Right ventricle myocardium superior (tissue), 1 donor: ENCODE results near the gene SETD7. TPM values are rescaled to one million over a fixed set of nuclear protein-coding genes. Genes with fewer than 3 reads are reported as not detected.

ENCODE experiments used
- ATAC-seq: fragments of 200-7000 bp; cut with Tn5 transposase; one replicate; pipeline ENCODE4 v1.9.1; 2020; ENCODE audit warnings: mild to moderate bottlenecking; ENCODE audit not compliant: poor library complexity
- DNase-seq: peaks from one replicate; pipeline ENCODE4 v3.0.0-alpha.2; 2020
- intact Hi-C: fragments of 100-400 bp; cut with DNase I; formaldehyde crosslinking; loops from one replicate; pipeline ENCODE4 v1.11.2; 2022
- total RNA-seq: library from RNA; stranded (reverse); fragmentation: NEBNext Ultra II Directional; extraction: Animal tissue kit (Norgen Biotek cat#: 25700); gene quantifications from one replicate; pipeline ENCODE4 v1.2.1, GENCODE V29; 2021
- donor health status: DM: no; HTN: yes; CAD: no; lungs with severe emphysema.

Gene SETD7
- total RNA-seq, 1 donor from 2014 or later = 46.3 TPM

DNA sequence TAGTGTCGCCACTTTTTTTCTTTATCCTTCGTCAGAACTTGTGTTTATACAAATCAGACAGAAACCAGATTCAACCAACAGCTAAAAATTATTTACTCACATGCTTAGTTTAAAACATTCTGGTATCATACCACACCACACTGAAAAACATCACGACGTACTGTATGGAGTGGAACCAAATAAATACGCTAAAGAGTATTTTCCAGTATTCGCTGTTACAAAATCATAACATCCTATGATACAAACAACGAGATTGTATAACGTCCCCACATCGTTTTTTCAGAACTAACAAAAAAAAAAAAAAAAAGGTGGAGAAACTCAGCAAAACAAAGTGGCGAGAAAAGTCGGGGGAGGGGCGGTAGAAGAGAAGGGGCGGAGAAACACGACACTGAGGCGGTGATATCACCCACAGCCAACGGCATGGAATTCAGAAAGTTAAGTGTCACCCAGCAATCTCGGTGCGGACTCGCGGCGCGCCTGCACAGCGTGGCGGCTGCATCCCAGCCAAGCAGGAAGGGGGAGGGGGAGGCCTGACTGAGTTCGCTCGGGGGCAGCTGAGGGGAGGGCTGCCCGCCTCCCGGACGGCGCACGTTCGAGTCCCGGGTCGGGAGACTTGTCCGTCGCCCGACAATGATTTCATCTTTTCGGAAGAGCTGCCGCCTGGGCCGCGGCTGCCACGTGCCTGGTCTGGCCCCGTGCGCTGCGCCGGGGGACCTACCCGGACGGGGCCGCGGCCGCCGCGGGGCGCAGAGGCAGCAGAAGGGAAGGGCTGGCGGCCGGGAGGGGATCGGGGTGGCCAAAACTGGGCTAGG is 920 bp downstream of the SETD7 start:
- ATAC-seq = peak; percentile 79
- intact Hi-C loops = no loop called here
- DNase-seq = peak; percentile 93

DNA sequence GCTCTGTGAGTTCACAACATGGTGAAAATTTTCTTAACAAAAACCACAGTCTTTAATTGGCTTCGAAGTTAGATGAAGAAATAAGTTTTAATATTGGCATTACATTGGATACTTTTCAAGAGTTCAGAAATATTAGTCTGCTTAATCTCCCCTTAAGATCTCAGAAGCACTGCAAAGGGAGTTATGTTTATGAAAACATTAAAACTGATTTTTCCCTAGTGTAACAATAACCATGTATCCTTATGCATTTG is 1.5 kb downstream of the SETD7 start:
- no peak for ATAC-seq
- DNase-seq = no peak
- intact Hi-C loops = no loop called here

DNA sequence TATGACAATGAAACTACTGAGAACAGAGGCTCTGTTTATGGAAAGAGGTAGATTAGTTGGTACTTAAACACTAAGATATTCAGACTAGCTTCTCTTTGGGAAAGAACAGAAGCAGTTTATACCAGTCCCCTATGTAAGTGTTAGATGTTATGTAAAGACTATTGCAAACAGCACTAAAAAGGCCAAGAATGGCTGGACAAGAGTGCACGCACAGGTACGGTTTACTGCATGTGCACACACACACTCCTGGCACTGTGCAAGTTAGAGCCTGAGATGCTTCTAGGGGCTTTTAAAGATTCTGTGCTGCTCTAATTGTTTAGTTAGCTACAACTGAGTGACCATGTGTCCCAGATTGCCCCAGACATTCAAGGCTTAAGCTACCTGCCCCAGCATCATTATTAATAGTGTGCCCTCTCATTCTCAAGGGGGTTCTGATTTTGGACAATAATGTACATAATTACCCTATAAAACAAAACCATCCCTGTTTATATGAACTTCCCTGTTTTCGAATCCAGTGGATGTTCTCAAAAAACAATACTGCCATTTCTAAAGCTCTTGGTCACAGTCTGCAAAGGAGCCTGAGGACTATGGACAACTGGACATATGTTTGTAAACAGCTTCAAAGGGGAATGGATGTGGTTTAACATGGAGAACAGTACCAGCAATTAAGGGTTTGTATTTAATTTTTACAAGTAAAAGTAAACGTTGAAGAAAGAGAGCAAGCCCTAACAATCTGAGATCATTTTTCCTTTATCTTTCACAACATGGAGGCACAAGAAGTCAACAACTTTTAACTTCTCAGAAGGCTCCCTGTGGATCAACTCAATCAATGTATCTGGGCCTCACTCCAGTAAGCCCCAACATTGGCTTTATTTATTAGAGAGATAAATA is 2.0 kb downstream of the SETD7 start:
- DNase-seq (no peak), ATAC-seq (no peak)
- intact Hi-C loops = no loop called here

DNA sequence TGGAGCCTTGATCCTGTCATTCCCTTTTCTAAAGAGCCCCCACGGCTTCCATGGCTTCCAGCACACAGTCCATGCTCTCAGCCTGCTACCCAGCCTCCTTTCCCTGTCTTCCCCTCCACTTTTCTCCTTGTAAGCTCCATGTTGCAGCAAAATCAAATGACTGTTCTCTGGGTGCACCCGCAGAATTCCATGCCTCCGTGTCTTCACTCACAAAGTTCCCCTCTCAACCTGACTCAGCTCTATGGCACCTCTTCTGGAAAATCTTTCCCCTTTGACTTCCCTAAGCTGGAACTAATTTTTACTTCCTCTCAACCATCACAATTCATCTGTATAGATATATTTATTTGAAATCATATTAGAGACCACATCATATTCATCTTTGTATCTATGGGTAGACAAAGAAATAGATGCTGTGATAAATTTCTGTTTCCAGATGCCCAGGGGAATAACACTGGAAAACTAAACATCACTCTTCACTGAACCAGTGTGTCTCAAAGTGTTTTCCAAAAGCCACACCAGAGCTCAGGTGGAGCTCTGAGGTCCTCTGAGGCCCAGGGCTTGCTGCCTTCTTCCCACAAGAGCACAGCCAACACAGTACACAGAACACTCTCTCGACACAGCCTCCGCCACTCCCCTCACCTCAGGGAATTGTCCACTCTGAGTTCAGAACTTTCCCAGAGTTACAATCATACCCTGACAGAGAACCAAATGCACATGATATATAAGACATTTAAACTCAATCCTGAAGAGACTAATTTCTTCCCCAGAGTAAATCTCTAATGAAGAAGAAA is 3.3 kb downstream of the SETD7 start:
- ATAC-seq = no peak
- intact Hi-C loops = no loop called here

DNA sequence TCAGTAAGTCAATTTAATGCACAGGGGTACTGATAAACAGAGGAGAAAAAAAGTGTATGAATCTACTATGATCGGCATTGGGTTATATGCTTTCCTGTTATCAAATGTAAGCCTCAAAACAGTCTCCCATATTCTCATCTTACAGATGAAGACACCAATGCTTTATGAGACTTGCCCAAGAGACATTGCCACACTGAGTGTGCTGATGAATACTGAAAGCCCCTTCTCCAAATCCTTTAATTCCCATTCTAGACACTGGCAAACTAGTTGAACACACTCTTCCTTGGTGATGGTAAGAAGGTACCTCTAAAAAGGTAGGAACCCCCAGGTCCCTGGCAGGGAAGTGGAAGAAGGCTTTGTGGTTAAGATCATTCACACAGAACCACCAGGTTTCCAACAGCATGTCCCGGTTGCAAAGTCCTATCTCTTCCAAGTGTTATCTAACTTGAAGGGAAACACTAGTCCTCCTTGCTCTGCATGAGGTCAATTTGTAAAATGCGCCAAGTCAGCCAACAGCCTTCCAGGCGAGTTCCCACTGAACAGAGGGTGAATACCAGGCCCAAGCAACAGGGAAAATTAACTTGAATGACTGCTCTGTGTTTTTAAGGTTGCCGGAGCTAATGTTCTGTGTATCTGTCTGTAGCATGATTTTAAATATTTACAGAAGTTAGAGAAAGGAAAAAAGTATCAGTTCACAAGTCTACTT is 5.1 kb downstream of the SETD7 start:
- intact Hi-C loops = no loop called here
- ATAC-seq (peak; percentile 7), DNase-seq (no peak)

More for the DNA sequence above, 3.3 kb downstream of the SETD7 start:
- no peak for DNase-seq

DNA sequence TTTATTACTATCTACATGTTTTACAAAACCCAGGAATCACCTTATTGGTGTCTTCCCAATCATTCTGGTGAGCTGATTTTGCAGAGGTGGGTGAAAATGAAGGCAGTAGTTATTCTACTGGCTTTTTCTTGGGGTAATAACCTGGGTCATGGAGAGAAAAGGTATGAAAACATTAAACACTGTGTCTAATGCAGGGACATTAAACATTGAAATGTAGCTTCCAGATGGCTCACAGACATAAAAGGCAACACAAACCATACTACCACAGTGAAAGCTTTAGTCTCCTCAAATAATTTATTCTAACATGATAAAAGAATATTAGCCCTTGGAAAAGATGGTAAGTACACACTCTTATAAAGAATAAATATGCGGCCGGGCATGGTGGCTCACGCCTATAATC is 8.0 kb downstream of the SETD7 start:
- ATAC-seq (no peak), DNase-seq (no peak)
- intact Hi-C loops = no loop called here

DNA sequence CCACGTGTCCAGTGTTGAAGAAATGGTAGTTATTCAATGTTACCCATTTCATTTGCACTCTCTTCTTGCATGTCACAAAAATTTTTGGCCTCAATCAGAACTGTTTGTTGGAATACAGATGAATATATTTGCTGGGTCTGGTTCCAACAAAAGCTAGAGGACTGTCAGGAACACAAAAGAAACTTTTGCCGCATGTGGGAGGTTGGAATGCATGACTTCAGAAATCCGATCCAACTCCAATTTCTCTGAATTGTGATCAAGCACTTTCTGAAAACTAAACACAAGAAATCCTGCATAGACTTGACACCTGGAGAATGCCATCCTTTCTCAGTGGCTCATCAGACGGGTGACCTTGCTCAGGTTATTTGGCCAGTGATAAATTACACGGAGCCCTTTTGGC is 15.4 kb downstream of the SETD7 start:
- intact Hi-C loops = no loop called here
- no peak for ATAC-seq
- no peak for DNase-seq

DNA sequence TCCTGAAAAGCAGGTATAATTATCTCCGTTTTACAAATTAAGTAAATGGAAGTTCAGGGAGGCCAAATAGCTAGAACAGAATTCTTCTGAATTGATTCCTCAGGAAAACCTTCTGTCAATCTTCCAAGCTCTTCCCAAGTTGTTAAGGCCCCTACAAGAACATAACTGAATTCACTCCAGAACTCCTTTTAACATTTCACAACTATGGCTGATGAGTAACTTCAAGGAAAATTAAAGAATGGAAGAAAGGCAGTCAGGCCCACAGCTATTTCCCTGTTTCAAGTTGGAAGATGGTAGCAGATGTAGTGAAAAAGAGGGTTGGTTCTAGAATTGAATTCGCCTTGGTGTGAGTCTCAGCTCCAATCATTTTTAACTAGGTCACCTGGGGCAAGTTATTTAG is 15.9 kb downstream of the SETD7 start:
- DNase-seq (no peak), ATAC-seq (peak; percentile 10)
- intact Hi-C loops = no loop called here

DNA sequence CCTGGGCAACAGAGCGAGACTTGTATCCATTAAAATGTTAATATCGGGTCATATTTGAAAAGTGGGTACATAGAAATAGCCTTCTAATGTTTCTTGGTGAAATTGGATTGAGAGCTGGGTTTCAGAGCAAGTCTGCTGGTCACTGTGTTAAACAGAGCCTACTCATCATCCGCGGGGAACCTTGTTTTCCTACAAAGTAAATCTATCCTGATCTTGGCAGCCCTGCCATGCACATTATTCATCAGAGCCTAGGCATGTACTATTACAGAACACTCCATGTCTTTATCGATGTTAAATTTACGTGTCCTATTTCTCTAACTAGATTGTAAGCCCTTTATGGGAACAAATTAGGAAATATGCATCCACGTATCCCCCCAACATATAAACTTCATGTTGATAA is 18.7 kb downstream of the SETD7 start:
- intact Hi-C loops = no loop called here
- DNase-seq (no peak), ATAC-seq (no peak)

DNA sequence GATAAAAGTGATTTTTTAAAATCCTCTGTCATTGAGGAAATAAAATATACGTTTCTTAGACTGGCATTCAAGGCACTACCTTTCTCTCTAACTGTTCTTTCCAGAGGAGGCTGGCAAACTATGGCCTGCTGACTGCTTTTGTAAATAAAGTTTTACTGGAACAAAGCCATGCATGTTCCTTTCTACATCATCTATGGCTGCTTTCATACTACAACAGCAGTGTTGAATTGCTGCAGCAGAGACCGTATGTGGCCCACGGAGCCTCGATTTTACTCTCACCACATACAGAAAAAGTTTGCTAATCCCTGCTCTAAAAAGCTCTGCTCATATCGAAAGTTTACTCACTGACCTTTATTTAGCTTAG is 20.2 kb downstream of the SETD7 start:
- ATAC-seq (no peak), DNase-seq (no peak)
- intact Hi-C loops = no loop called here

DNA sequence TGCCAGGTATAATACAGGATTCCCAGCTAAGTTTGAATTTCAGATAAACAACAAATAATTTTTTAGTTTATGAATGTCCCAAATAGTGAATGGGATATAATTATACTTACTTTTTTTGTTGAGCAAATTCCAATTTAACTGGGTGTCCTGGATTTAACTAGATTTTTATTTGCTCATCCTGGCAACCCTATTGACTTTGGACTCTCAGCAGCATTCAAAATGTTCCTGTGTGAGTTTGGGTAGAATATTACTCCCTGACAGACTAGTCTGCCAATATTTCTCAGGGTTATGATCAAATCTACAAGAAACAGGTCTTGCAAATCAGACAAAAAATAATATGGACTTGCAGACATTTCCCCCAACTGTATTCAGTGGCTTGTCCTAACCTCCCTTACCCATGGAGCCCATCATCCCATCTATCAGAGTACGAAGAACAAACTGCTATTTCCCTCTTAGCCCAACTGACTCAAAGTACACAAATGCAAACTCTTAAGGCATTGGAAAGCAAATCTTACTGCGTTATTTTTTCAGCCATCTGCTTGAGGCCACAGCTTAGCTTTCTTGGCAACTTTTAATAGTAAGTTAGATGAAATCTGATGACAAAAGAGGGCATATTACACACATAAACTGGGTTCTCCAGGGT is 20.7 kb downstream of the SETD7 start:
- no peak for ATAC-seq
- intact Hi-C loops = no loop called here
- no peak for DNase-seq

DNA sequence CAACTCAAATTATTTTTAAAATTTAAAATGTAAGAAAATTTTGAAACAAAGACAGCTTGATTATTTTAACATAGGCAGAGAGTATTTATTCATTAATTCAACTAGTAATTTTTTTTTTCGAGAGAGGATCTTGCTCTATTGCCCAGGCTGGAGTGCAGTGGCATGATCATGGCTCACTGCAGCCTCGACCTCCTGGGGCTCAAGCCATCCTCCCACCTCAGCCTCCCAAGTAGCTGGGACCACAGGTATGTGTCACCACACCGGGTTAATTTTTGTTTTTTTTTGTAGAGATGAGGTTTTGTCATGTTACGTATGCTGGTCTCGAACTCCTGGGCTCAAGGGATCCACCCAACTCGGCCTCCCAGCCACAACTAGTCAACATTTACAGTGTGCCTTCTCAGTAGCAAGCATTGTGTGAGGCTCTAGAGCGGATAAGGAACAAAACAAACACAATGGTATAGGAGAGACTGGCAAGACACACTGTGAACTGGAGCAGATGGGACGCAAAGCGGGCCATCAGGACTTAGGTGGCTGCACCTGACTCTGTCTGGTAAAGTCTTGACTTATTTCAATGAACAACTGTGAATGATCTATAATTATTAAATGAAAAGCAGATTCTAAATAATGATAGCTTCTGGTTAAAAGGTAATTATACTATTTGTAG is 21.6 kb downstream of the SETD7 start:
- intact Hi-C loops = no loop called here
- ATAC-seq = no peak
- DNase-seq = no peak

DNA sequence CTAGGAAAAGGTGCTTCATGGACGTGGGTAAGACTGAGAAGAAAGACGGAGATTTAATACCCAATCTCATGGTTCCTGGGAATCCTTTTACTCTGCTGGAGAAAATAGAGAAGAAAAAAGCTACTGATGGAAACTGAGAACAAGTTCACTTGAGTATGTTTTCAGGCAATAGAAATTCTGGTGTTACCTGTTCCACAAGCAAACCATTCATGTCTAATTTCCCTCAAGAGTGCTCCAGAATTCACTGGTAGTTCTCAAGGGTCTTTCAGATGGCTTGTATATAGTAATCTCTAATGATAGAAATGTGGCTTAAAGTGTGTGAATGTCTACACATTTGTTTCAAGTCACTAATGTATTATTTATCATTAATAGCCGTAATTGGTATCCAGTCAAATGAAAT is 22.5 kb downstream of the SETD7 start:
- ATAC-seq = no peak
- intact Hi-C loops = no loop called here
- DNase-seq = no peak

DNA sequence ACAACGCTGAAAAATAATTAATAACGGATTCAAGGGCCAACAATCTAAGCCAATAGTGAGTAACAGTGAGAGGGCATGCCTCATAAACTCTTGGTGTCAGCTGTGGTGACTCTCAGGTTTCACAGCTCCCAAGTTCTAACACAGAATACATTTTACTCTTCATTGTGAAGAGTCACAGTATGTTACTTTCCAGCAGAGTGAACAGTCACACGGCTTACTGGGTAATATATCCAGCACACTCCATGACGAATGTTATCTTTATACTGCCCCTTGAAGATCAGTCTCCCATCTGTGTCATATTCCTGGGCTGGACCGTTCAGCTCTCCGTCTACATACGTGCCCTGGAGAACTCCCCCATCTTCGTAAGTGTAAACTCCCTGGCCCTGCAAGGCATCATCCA is 23.1 kb downstream of the SETD7 start:
- DNase-seq (no peak), ATAC-seq (no peak)
- intact Hi-C loops = no loop called here

DNA sequence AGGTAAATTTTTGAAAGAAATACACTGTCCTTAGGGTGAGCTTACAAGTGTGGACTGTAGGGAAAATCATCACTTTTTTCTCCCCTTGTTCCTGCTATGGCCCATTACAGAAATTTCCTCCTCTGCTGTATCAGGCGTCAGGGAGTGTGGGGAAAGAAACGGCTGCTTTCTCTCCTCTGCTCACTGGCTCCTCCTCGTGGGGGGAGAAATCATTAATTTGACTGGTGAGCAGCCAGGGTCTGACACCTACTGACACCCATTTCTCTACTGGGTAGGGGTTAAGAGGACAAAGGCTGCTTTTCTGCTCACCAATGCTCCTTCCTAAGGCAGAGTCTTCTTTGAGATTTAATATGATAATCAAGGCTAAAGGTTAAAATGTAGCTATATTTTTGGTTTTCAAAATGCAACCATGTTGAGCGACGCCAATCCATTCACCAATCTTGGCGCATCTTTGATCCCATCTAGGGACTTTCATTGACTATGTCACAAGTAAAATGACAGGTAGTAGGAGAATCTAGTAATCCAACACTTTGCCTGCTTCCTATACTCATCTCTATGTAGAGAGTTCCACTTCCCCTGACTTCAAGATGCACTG is 25.1 kb downstream of the SETD7 start:
- peak; percentile 69 for ATAC-seq
- intact Hi-C loops = no loop called here
- no peak for DNase-seq

DNA sequence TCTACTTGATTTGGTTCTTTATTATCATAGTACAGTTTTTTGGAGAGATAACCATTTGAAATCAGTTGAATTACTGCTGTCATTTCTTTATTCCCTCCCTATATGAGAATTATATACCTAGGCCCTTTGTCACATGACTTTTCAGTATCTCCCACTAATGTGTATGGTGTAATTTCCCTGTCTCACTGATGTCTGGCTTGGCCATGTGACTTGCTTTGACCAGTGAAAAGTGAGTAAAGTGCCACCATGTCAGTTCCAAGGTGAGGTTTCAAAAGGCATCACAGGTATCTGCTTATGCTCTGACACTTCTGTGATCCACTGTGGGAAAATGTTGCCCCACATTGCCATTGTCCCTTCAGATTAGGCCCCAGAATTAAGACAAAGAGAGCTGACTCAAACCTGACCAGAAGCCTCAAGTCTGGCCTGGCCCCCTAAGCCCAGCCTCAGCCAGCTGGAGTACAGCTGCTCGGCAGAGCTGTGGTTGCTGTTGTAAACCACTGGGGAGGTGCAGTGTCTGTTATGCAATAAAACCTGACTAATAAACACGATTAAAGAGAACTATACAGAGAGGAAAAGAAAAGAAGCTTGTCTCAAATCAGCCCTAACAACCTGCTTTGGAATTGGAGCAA is 27.5 kb downstream of the SETD7 start:
- intact Hi-C loops = no loop called here
- DNase-seq = peak; percentile 85

DNA sequence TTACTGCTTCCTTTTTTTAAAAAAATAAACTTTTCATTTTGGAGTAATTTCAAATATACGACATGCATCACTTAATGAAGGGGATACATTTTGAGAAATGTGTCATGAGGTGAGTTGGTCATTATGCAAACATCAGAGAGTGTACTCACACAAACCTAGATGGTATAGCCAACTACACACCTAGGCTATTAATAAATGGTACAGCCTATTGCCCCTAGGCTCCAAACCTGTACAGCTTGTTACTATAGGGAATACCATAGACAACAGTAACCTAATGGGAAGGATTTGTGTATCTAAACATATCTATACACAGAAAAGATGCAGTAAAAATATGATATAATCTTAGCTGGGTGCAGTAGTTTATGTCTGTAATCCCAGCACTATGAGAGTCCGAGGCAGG is 29.1 kb downstream of the SETD7 start:
- DNase-seq = no peak
- no peak for ATAC-seq
- intact Hi-C loops = no loop called here

More for the DNA sequence above, 27.5 kb downstream of the SETD7 start:
- ATAC-seq = peak; percentile 89
